ENCODE results near the gene KIAA0232. TPM values are rescaled to one million over a fixed set of nuclear protein-coding genes. Genes with fewer than 3 reads are reported as not detected.
"Not testable (repeated sequence)": the region's sequence is repeated elsewhere in the genome, so short reads cannot be mapped to it uniquely, and the experiment has no call there.

The KIAA0232 gene
- total RNA-seq, 1 donor = 10.8 TPM

DNA sequence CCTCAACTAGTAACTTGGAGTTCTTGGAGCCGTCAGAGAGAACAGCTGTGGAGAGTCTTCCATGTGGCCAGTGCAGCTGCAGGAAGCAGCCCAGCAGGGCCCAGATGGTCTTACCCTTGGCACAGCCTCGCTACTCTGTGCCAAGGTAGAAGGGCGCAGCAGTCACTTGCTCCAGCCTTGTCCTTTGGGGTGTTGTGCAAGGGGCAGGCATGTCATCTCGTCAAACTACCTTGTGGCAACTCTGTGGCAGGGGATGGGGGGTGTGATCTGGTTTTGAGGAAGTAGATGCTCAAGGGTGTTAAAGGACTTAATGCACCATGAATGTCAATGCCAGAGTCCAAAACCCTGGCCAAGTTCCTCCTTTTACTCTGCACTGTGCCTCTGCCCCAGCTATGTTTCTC lies 92.9 kb downstream of the KIAA0232 start:
- peak in 2 of 3 donors; percentile 83 to 97 for DNase-seq (ENCODE audit: low read depth in 2 of 3, low spot score in 2 of 3)

DNA sequence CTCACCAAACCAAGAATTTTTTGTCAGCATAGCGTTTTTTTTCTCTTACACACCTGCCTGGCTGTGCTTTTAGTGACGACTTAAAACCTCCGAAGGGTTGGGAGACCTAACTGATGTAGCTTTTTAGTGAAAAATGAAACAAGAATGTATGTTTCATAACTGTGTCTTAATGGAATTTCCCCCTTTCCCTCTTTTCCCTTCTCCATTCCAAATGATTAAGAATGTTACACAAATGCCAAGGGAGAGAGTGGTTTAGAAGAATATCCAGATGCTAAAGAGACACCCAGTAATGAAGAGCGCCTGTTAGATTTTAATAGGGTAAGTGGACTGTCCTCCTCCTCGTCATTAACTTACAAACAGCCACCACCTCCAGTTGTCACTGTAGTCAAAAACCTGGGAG lies 93.9 kb downstream of the KIAA0232 start:
- no peak for DNase-seq (ENCODE audit: low read depth in 2 of 3, low spot score in 2 of 3)

DNA sequence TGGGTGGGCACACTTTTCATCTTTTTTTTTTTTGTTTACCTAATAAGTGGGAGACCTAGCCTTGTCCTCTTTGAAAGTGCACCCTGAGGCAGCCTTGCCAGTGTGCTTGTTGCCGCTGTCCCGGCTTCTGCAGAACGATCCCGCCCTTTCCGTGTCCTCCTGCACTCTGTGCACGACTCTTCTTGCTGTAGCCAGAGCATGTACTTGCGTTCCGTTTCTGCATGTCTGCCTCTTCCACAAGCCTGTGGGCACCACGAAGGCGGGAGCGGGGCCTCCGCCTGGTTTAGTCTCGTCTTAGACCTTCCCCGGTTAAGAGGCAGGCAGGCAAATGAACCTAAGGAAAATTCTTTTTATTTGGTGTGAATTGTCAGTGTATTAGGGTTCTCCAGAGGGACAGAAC lies 94.5 kb downstream of the KIAA0232 start:
- DNase-seq (ENCODE audit: low read depth in 2 of 3, low spot score in 2 of 3) = no peak

DNA sequence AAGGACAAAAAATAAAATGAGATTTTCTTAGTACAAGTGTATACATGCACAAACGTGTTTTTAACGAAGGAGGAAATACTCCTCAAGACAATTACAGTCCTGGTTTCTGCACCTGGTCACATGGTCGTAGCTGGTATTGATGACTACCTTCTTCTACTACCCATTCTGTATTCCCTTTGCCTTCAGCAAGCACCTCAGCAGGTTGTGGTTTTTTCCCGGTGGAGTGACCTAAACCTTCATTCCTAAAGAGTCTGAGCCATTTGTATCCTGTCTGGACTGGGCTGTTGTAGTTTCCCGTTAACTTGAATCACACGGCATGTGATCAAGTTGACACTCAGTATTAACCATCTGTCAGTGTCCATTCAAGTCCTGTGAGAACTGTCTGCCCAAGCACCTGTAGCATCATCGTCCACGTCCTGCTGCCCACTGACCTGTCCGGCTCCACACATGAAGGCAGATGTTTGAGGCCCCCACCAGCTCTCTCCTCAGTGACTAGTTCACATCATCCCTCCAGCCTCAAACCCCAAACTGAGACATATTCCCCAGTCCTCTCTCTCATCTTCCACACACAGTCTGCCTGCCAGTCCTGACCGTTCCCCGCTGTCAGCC lies 96.0 kb downstream of the KIAA0232 start:
- no peak for DNase-seq (ENCODE audit: low read depth in 2 of 3, low spot score in 2 of 3)

DNA sequence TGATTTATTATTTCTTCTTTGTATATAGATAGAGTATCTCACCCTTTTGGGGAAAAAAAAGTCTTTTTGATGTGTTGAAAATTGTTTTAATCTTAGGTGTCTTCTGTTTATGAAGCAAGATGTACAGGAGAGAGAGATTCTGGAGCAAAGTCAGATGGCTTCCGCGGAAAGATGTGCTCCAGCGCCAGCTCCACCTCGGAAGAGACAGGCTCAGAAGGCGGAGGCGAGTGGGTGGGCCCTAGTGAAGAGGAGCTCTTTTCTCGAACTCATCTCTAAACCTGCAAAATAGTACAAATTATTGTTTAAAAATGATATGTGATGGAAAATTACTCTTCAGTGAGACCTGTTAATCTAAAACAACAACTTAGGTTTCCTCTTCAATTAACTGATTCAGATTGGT lies 98.2 kb downstream of the KIAA0232 start:
- no peak for DNase-seq (ENCODE audit: low read depth in 2 of 3, low spot score in 2 of 3)

DNA sequence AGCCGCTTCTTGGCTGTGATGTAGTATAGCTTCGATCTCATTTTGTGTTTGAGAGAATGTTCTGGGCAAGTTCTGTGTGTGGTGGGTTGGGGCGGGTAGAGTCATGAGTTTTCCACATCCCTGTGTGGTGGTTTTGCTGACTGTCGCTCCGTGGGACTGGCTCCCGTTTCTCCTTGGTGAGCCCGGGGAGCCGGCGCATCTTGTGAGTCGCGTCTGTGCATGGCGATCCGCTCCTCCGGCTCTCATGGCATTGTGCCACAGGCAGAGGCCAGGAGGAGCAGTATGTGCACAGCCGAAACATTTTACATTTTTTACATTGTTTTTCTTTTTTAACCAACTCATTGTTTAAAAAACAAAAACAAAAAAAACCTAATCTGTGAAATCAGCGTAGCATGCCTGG lies 99.4 kb downstream of the KIAA0232 start:
- DNase-seq (ENCODE audit: low read depth in 2 of 3, low spot score in 2 of 3) = no peak

DNA sequence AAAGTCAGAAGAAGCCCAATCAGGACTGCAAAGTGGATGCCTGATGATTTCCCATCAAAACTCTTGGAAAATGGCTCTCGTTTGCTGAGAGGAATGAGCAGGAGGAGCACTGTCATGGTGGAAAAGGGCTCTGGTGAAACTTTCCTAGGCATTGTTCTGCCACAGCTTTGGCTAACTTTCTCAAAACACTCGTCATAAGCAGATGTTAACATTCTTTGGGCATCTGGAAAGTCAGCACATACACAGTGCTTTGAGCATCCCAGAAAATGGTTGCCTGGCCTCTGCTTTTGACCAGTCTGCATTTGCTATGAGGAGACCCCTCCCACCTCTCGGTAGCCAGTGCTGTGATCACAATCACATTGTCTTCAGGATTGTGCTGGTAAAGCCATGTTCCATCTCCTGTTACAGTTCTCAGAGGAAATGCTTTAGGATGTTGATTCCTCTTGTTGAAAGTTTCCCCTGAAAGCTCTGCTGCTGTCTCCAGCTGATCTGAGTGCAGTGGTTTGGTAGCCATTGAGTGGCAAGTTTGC lies 101.9 kb downstream of the KIAA0232 start:
- DNase-seq (ENCODE audit: low read depth in 2 of 3, low spot score in 2 of 3) = no peak

DNA sequence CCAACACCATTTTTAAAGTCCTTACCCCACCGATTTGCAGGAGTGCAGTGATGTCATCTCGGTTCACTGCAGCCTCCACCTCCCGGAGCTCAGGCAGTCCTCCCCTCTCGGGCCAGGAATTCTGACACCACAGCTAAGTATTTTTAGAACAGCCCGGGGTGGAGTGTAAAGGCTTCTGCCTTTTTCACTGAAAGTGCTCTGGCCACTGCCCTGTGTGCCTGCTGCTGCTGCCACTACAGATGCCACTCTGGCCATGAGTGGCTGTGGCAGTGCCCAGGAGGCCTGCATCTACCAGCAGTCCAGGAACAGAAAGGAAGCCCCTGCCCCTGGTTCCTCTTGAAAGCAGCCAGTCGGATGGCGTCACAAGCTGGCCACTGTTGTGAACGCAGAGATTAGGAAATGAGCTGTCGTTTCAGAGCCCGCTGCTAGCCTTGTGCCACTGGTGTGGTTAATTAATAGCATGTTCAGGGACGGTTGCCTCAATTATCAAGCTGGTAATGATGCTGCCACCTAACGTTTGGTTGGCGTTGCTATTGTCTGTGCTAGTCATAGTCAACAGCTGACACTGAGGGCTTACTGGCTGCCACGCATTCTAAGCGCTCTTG lies 103.5 kb downstream of the KIAA0232 start:
- peak in 2 of 3 donors; percentile 84 to 89 for DNase-seq (ENCODE audit: low read depth in 2 of 3, low spot score in 2 of 3)

DNA sequence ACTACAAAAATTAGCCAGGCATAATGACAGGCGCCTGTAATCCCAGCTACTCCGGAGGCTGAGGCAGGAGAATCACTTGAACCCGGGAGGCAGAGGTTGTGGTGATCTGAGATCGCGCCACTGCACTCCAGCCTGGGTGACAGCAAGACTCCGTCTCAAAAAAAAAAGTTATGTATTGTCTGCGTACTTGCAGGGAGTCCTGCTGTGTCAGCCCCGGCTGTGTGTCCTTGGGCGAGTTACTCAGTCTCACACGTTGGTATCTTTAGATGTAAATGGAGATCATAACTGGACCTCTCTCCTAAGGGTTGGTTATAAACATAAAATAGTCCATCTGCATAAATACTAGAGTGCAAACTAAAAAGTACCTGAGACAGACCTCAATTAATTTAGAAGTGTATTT lies 104.4 kb downstream of the KIAA0232 start:
- DNase-seq (ENCODE audit: low read depth in 2 of 3, low spot score in 2 of 3) = no peak

DNA sequence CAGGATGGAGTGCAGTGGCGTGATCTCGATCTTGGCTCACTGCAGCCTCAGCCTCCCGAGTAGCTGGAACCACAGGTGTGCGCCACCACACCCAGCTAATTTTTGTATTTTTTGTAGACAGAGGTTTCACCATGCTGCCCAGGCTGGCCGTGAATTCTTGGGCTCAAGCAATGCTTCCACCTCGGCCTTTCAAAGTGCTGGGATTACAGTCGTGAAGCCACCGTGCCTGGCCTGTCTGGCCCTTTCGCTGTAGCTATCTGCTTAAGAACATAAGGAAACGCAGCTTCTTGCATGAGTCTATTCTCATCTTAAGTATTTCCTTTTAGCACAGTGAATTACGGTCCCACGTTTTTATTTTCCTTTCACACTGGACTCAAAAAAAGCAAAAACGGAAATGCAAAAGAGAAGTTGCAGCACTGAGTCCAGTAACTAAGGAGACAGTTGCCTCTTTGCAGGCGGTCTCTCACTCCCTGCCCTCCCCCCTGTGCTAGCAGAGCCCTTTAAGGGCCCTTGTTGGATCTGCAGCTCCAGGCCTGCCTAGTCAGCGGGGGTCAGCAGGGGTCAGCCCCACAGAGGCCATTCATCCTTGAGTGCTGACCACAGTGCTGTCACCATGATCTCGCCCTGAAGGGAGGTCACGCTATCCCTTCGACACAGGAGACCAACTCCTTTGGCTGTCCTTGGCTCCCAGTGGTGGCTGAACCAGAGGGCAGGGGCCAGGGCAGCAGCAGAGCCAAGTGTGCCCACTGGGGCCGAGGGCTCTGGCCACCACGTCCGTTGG lies 105.3 kb downstream of the KIAA0232 start:
- peak in 2 of 3 donors; percentile 41 to 68 for DNase-seq (ENCODE audit: low read depth in 2 of 3, low spot score in 2 of 3)

DNA sequence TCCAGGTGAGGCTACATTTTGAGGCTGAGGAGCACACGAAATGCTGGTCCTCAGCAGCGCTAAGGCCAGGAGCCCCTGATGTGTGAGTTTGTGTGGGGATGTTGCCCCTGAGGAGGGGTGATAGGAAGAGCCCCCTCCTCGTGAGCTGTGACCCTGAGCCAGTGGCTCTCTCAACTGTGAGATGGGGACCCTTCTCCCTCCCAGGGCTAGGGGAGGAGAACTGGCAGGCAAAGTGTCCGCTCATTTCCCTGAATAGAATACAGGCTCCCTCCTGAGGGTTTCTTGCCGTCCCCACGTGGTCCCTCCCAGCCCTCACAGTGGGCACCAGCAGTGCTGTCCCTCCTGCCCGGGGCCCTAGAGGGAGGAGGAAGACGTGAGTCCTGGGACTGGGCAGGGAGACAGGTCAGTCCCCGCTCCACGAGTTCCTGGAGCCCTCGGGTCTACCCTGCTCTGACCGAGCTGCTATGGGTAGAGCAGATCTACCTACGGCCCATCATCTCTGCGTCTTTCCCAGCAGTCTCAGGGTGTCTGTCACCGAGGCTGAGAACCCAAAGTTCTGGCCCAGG lies 106.1 kb downstream of the KIAA0232 start:
- no peak for DNase-seq (ENCODE audit: low read depth in 2 of 3, low spot score in 2 of 3)

DNA sequence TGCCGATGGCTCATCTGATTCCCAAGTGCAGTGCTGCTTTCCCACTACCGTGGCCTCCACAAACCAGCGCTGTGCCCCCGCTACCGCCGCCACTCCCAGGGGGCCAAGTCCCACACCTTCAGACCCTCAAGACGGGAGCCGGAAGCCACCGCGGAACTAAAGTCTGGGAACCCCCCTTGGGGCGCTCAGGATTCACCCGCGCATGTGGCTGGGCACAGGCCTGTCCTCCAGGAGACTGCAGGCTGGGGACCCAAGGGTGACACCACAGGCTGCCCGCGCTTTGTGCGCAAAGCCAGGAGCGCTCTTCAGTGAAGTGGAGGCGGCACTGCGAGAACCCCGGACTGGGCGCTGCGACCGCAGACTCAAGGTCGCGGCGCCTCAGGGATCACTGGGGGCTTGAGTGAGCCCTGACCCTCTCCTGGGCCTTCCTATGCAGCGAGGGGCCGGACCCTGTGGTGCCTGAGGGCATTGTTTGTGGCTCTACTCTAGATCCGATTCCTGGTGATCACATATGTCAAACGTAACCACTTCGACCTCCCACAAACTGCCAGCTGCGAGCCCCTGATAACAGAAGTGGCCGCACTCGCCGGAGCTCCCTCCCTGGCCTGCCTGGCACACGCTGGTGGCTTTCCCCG lies 106.7 kb downstream of the KIAA0232 start:
- peak in 2 of 3 donors; percentile 82 to 93 for DNase-seq (ENCODE audit: low read depth in 2 of 3, low spot score in 2 of 3)

DNA sequence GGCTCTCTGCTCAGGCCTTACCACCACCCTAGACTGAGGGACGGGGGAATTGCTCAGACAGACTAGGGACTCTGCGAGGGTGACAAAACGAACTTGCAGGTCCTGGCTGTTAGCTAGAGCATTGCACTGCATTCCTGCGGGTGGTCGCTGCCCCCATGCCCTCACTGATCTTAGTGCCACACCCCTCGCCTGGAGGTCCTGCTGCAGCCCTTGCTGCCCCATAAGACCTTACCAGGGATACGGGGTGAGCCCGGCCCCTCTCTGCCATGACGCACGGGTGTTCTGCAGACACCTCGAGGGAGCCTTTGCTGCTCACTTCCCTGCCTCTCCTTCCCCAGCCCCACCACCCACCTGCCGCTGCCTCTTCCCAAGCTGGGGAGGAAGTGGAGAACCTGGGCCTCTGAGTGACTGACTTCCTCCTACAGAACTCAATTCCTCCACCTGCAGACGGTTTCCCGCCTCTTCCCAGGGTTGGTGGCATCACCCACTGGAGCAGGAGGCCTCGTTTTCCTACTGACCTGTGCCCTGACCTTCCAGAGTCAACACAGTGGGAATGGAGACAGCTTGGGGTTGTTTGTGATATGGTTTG lies 107.3 kb downstream of the KIAA0232 start:
- DNase-seq (ENCODE audit: low read depth in 2 of 3, low spot score in 2 of 3) = no peak

DNA sequence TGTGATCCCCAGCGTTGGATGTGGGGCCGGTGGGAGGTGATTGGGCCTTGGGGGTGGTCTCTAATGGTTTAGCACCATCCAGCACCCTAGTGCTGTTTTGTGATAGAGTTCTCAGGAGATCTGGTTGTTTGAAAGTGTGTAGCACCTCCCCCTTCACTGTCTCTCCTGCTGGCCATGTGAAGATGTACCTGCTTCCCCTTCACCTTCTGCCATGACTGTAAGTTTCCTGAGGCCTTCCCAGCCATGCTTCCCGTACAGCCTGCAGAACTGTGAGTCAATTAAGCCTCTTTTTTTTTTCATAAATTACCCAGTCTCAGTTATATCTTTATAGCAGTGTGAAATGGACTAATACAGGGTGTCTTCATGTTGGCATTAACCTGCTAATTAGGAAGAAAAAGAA lies 107.8 kb downstream of the KIAA0232 start:
- no peak for DNase-seq (ENCODE audit: low read depth in 2 of 3, low spot score in 2 of 3)

DNA sequence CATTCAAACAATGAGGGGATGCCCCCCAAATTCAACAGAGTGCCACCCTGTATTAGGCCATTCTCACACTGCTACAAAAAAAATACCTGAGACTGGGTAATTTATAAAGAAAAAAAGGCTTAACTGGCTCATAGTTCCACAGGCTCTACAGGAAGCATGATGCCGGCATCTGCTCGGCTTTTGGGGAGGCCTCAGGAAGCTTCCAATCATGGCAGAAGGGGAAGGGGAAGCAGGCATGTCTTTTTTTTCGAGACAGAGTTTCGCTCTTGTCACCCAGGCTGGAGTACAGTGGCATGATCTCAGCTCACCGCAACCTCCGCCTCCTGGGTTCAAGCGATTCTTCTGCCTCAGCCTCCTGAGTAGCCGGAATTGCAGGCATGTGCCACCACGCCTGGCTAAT lies 108.4 kb downstream of the KIAA0232 start:
- DNase-seq (ENCODE audit: low read depth in 2 of 3, low spot score in 2 of 3) = not testable (repeated sequence)

DNA sequence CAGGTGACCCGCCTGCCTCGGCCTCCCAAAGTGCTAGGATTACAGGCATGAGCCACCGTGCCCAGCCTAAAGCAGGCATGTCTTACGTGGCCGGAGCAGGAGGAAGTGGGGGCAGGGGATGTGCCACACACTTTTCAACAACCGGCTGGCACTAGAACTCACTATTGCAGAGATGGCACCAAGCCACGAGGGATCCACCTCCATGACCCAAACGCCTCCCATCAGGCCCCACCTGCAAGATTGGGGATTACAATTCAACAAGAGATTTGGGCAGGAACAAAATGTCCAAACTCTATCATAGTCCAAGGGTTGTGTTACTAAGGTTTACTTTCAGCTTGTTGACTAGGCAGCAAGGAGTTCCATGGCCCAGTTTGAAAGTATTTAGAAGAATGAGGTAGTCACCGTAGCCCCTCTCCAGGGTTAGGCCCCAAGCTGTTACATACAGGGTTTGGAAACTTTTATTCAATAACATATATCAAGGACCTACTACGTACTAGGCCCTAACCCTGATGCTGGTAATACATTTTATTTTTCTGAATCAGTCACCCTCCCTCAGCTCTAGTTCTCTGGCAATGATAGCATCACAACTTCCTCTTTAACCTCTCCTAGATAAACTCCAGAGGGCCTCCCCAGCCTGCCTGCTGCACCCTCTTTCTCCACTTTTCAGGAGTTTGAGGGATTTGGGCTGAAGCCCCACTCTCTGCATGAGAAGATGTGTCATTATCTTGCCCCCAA lies 109.1 kb downstream of the KIAA0232 start:
- DNase-seq (ENCODE audit: low read depth in 2 of 3, low spot score in 2 of 3) = peak in 1 of 3 donors; percentile 47

DNA sequence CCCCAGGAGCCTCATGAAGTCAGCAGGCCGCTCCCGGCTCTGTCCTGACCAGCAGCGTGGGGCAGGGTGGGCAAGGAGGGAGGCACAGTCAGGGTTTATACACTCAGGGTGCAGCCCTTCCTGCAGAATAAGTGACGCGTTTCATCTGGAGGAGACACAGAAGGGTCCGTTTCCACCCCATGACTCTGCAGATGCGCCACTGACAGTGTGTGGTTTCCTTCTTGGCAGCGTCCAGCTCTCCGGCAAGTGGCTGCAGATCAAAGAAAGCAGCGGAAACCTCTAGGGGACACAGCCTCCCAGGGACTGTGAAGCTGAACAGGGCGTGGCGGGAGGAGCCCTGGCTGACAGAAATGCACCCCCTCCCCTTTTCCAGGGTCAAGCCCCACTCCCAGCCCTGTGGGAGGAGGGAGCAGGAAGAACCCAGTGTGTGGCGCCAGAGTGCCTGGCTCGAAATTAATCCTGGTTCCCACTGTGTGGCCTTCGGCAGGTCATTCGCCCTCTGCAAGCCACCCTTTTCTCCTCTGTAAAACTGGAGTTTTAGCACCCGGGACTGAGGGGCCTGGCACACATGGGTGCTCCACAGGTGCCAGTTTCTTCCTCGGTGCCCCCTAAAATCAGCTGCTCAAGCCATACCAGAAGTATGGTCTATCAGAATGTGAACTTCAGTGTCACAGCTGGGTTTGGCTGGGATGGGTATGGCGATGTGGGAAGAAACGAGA lies 109.8 kb downstream of the KIAA0232 start:
- peak in 2 of 3 donors; percentile 70 to 75 for DNase-seq (ENCODE audit: low read depth in 2 of 3, low spot score in 2 of 3)

DNA sequence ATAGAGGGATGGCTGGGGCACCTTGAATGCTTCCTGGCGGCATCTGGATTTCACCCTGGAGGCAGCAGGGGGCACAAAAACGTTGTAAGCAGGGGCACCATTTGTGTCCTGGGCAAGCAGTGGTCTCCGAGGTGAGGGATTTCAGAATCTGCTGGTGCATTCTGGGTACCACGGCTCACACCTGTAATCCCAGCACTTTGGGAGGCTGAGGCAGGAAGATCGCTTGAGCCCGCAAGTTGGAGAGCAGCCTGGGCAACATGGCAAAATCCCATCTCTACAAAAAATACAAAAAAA lies 110.3 kb downstream of the KIAA0232 start:
- DNase-seq (ENCODE audit: low read depth in 2 of 3, low spot score in 2 of 3) = no peak

DNA sequence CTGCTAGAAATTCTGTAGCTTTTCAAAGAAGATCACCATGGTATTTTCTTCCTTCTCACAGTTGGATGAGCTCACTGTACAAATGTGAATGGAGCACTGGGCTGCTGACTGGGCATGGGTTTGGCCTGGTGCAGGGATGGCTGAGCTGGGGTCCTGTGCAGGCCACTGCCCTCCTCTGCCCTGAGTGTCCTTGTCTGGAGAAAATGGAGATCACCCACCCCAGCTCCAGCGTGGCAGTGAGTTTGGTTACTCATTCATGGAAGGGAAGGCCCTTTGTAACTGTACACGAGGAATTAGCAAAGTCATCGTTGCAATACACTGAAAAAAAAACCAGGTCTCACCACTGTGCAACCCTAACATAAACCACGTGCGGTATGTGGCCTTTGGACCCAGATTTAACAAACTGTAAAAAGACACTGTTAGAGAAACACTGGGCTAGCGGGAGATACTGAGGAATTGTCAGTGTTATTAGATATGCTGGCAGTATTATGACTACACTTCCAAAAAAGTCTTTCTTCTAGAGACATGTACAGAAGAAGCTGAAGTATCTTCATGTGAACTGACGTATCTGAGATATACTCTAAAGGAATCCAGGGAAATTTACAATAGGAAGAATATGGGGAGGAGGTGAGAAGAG lies 111.0 kb downstream of the KIAA0232 start:
- peak in 1 of 3 donors; percentile 68 for DNase-seq (ENCODE audit: low read depth in 2 of 3, low spot score in 2 of 3)
